Vagina (tissue), 2 donors: ENCODE data around the gene SDF2L1.

Experiments used
- CTCF ChIP-seq, 3 experiments: fragments of 450-650 bp in 2 of 3; fragments of 200-600 bp in 1 of 3; sonication (generic) in 1 of 3; IDR thresholded peaks; one replicate each; pipeline ENCODE4 v1.5.1; 2017 to 2019; ENCODE audit warnings: antibody characterized with exemption in 3 of 3, mild to moderate bottlenecking in 2 of 3, moderate library complexity in 2 of 3
- POLR2A ChIP-seq, 2 donors: fragments of 450-650 bp; IDR thresholded peaks; one replicate each; pipeline ENCODE4 v1.6.1; 2017; ENCODE audit warnings: antibody characterized with exemption in 2 of 2, mild to moderate bottlenecking in 2 of 2, moderate library complexity in 2 of 2
- POLR2AphosphoS5 ChIP-seq, 2 donors: sonication (generic); formaldehyde crosslinking; IDR thresholded peaks; one replicate each; pipeline ENCODE4 v1.9.0; 2017; ENCODE audit warnings: antibody characterized with exemption in 2 of 2, mild to moderate bottlenecking in 2 of 2, low read depth in 1 of 2; ENCODE audit not compliant: insufficient read depth in 1 of 2

GRCh38 chr22:21634844-21635243 lies 7.3 kb upstream of the SDF2L1 start:
- TF ChIP-seq CTCF (IDR thresholded peaks at IDR 0.05) = no peak
- no peak for TF ChIP-seq POLR2A (IDR thresholded peaks at IDR 0.05)
- no peak for TF ChIP-seq POLR2AphosphoS5 (IDR thresholded peaks at IDR 0.05; ENCODE audit: insufficient read depth in 1 of 2, low read depth in 1 of 2)
